Progenitor cell of endocrine pancreas (in vitro differentiated cells): Measurements from ENCODE around the gene GRIN2A. TPM values are rescaled to one million over a fixed set of nuclear protein-coding genes. Genes with fewer than 3 reads are reported as not detected.

Experiments used
- DNase-seq: peaks from one replicate; pipeline ENCODE4 v3.0.0; 2021; ENCODE audit warnings: low spot score; ENCODE audit not compliant: unreplicated experiment
- H3K27ac Mint-ChIP-seq: 2 replicates; pipeline ENCODE4 v1.8.0; 2021; ENCODE audit warnings: mild to moderate bottlenecking, moderate library complexity, mixed read lengths
- H3K27me3 Mint-ChIP-seq: 2 replicates; pipeline ENCODE4 v1.8.0; 2021; ENCODE audit warnings: mixed read lengths
- H3K36me3 Mint-ChIP-seq: 2 replicates; pipeline ENCODE4 v1.8.0; 2022; ENCODE audit warnings: mixed read lengths; ENCODE audit not compliant: insufficient read depth
- H3K4me1 Mint-ChIP-seq: 2 replicates; pipeline ENCODE4 v1.8.0; 2021; ENCODE audit warnings: low read depth, mixed read lengths
- H3K4me3 Mint-ChIP-seq: 2 replicates; pipeline ENCODE4 v1.8.0; 2021; ENCODE audit warnings: low read depth, mild to moderate bottlenecking, moderate library complexity, mixed read lengths
- H3K9me3 Mint-ChIP-seq: 2 replicates; pipeline ENCODE4 v1.8.0; 2021; ENCODE audit warnings: low read depth, mixed read lengths
- CTCF ChIP-seq: fragments of 200-600 bp; sonication (generic); IDR thresholded peaks from one replicate; pipeline ENCODE4 v1.5.0; 2021; ENCODE audit warnings: antibody characterized with exemption, mild to moderate bottlenecking; ENCODE audit not compliant: unreplicated experiment
- total RNA-seq: library from RNA; stranded (reverse); gene quantifications from 2 replicates; pipeline ENCODE4 v1.2.1, GENCODE V29; 2021

GRIN2A gene
- total RNA-seq, 1 donor from 2014 or later: 1.7 TPM

GRCh38 chr16:9847146-9847545 lies 335.1 kb downstream of the GRIN2A start:
- no peaks in the 10 kb centered on the region for H3K36me3 Mint-ChIP-seq
- peaks cover 4% of the 10 kb centered on the region for H3K4me1 Mint-ChIP-seq
- H3K9me3 Mint-ChIP-seq: no peaks in the 10 kb centered on the region
- H3K27me3 Mint-ChIP-seq: peaks cover 6% of the 10 kb centered on the region
- DNase-seq: no peak
- TF ChIP-seq CTCF: no peak
- no peak overlapping the region for H3K4me3 Mint-ChIP-seq
- no peak overlapping the region for H3K27ac Mint-ChIP-seq

- no peaks in the 10 kb centered on the region for H3K36me3 Mint-ChIP-seq
- no peak for DNase-seq
- H3K4me3 Mint-ChIP-seq: no peak overlapping the region
- peaks cover 4% of the 10 kb centered on the region for H3K4me1 Mint-ChIP-seq
- H3K27me3 Mint-ChIP-seq: peaks cover 6% of the 10 kb centered on the region
- H3K9me3 Mint-ChIP-seq: no peaks in the 10 kb centered on the region
- TF ChIP-seq CTCF: no peak
- H3K27ac Mint-ChIP-seq: no peak overlapping the region
These were observed 335.7 kb downstream of the GRIN2A start for GRCh38 chr16:9846362-9847099.

- H3K27me3 Mint-ChIP-seq: peaks cover 4% of the 10 kb centered on the region
- DNase-seq: no peak
- H3K4me3 Mint-ChIP-seq: no peak overlapping the region
- peaks cover 8% of the 10 kb centered on the region for H3K4me1 Mint-ChIP-seq
- H3K9me3 Mint-ChIP-seq: no peaks in the 10 kb centered on the region
- TF ChIP-seq CTCF: no peak
- H3K27ac Mint-ChIP-seq: no peak overlapping the region
- no peaks in the 10 kb centered on the region for H3K36me3 Mint-ChIP-seq
These were observed 336.4 kb downstream of the GRIN2A start for GRCh38 chr16:9845661-9846361.

- Mint-ChIP-seq H3K27ac (no peak overlapping the region), H3K36me3 (no peaks in the 10 kb centered on the region), H3K4me1 (peaks cover 12% of the 10 kb centered on the region), H3K9me3 (no peaks in the 10 kb centered on the region), H3K4me3 (no peak overlapping the region), H3K27me3 (no peaks in the 10 kb centered on the region)
- DNase-seq: no peak
- no peak for TF ChIP-seq CTCF
These were observed 337.9 kb downstream of the GRIN2A start for GRCh38 chr16:9844361-9844760.

- no peak for DNase-seq
- TF ChIP-seq CTCF: no peak
- Mint-ChIP-seq H3K4me3 (no peak overlapping the region), H3K36me3 (no peaks in the 10 kb centered on the region), H3K9me3 (no peaks in the 10 kb centered on the region), H3K27me3 (no peaks in the 10 kb centered on the region), H3K4me1 (peaks cover 12% of the 10 kb centered on the region), H3K27ac (no peak overlapping the region)
These were observed 338.7 kb downstream of the GRIN2A start for GRCh38 chr16:9843424-9844018.
